DND-41 (cell line): ENCODE data around the gene CGB5.

Experiments used
- CTCF ChIP-seq: IDR thresholded peaks from 2 replicates; pipeline ENCODE4 v1.5.1; 2012; ENCODE audit warnings: borderline replicate concordance, low read length, moderate library complexity, mild to moderate bottlenecking; ENCODE audit not compliant: poor library complexity, severe bottlenecking; ENCODE audit errors: extremely low read depth
- EZH2 ChIP-seq: IDR thresholded peaks from 3 replicates; pipeline ENCODE4 v1.6.1; 2012; ENCODE audit warnings: borderline replicate concordance, low read depth, mild to moderate bottlenecking, moderate library complexity, low read length, inconsistent platforms; ENCODE audit not compliant: severe bottlenecking

DNA sequence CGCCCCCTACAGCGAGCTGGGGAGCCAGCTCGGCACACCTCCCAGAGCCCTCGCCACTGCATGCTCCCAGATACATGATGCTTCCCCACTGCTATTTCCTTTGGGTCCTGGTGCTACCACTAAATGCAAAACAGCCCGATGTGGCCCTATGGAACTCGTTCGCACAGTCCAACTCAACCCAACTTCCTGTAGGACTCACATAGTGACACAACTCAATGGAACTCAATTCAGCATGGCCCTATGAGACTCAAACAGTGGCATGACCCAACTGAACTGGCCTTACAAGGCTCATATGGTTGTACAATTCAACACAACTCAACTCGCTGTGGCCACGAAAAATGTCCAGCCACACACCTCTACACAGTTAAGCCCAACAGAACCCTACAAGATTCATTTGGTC, 25.4 kb downstream of the CGB5 start:
- no peak for TF ChIP-seq CTCF
- TF ChIP-seq EZH2 = no peak
